ENCODE results near the gene PASK. TPM values are rescaled to one million over a fixed set of nuclear protein-coding genes. Genes with fewer than 3 reads are reported as not detected.

Gene PASK
- total and polyA plus RNA-seq, 2 of the 4 experiments (the other 2 are of a cell fraction): 4.1 TPM

- Histone ChIP-seq H3K79me1 (ENCODE audit: low read depth in 1 of 2, low read length in 2 of 2) (no peaks in the 10 kb centered on the region), H2BK120ac (ENCODE audit: low read depth, low read length) (no peak overlapping the region), H2AK9ac (replicated peaks; ENCODE audit: low read depth, low read length, poor library complexity) (peak overlapping the region; percentile 55), H3K36me3 (ENCODE audit: control insufficient read depth, insufficient read depth, low read length) (no peaks in the 10 kb centered on the region), H2BK20ac (ENCODE audit: low read depth, low read length) (no peak overlapping the region), H3K27me3 (ENCODE audit: control insufficient read depth, insufficient read depth, low read length) (peaks cover 11% of the 10 kb centered on the region), H3K56ac (ENCODE audit: extremely low read depth, insufficient read depth, low read length) (no peak overlapping the region), H2BK15ac (ENCODE audit: low read depth, low read length) (no peak overlapping the region), H3K18ac (ENCODE audit: low read depth, low read length) (no peak overlapping the region), H3K4me2 (ENCODE audit: low read depth, low read length) (no peak overlapping the region), H3K9me3 (ENCODE audit: control insufficient read depth, insufficient read depth, low read length) (no peaks in the 10 kb centered on the region), H3K4me1 (ENCODE audit: control insufficient read depth, insufficient read depth, low read length) (no peaks in the 10 kb centered on the region), H3K4me3 (ENCODE audit: insufficient read depth, low read depth, low read length) (no peak overlapping the region), H3K27ac (ENCODE audit: insufficient read depth, low read length) (no peak overlapping the region), H3K9me1 (ENCODE audit: insufficient read depth, low read length) (no peaks in the 10 kb centered on the region), H4K5ac (ENCODE audit: low read depth, low read length) (no peak overlapping the region), H2AFZ (replicated peaks; ENCODE audit: low read length, poor library complexity) (no peak overlapping the region), H2BK5ac (ENCODE audit: low read depth, low read length, poor library complexity, severe bottlenecking) (no peak overlapping the region), H4K8ac (ENCODE audit: low read depth in 2 of 2, low read length in 2 of 2) (no peak overlapping the region), H2AK5ac (ENCODE audit: low read depth, low read length) (no peak overlapping the region), H4K20me1 (ENCODE audit: insufficient read depth, low read length) (no peaks in the 10 kb centered on the region; the same call in 1 of the 2 replicates), H3K23ac (ENCODE audit: low read depth, low read length) (no peak overlapping the region), H3K9ac (ENCODE audit: low read depth, low read length) (no peak overlapping the region), H4K91ac (ENCODE audit: insufficient read depth, low read depth, low read length) (no peak overlapping the region), H3K4ac (ENCODE audit: low read depth, low read length) (no peak overlapping the region), H3K14ac (replicated peaks; ENCODE audit: low read depth, low read length) (no peak overlapping the region)
- DNase-seq (no peak), ATAC-seq (ENCODE audit: low read depth) (no peak)
- TF ChIP-seq RFX5 (IDR thresholded peaks at IDR 0.05; ENCODE audit: low read depth, low read length) (no peak), CHD1 (IDR thresholded peaks at IDR 0.05; ENCODE audit: low read depth, low read length) (no peak), RCOR1 (IDR thresholded peaks at IDR 0.05; ENCODE audit: insufficient replicate concordance, low read length) (no peak), CEBPB (IDR thresholded peaks at IDR 0.05; ENCODE audit: low read depth, low read length) (no peak), SMC3 (IDR thresholded peaks at IDR 0.05; ENCODE audit: low read depth, low read length) (no peak), MAFK (IDR thresholded peaks at IDR 0.05; ENCODE audit: low read depth, low read length) (no peak), RAD21 (IDR thresholded peaks at IDR 0.05; ENCODE audit: low read length) (no peak), MAZ (IDR thresholded peaks at IDR 0.05; ENCODE audit: borderline replicate concordance, low read depth, low read length) (no peak)
- 68% methylated on average over 5 of the region's 15 CpGs; no CpG with 5 or more reads in 1 of the 2 experiments for WGBS, 2 experiments (ENCODE audit: extremely low coverage in 2 of 2, insufficient read length in 1 of 2)
- dilution Hi-C loops (cut with HindIII; ENCODE audit: low sequenced_read_pairs, unreplicated experiment) (no loop called here), in situ Hi-C loops (cut with MboI; ENCODE audit: low sequenced_read_pairs) (no loop called here), intact Hi-C loops (cut with micrococcal nuclease) (no loop called here)
- ChIA-PET POLR2A (ENCODE audit: unreplicated experiment) (no interaction called here), CTCF (interaction anchor here (0.7 kb wide), 1 partner anchor 20 kb away, joined by 3 read pairs; no protein-coding TSS in a partner anchor)
- no TSS peak for BruUV-seq (replicated peaks)
These were observed 40.6 kb upstream of the PASK start for GRCh38 chr2:241189856-241190201.

Data from IMR-90 (cell line).